ENCODE measurements around the gene ICA1. TPM values are rescaled to one million over a fixed set of nuclear protein-coding genes. Genes with fewer than 3 reads are reported as not detected.

ICA1 gene
- total and polyA plus RNA-seq, 4 donors: 16.5 to 54.6 (median 30.8) TPM

DNA sequence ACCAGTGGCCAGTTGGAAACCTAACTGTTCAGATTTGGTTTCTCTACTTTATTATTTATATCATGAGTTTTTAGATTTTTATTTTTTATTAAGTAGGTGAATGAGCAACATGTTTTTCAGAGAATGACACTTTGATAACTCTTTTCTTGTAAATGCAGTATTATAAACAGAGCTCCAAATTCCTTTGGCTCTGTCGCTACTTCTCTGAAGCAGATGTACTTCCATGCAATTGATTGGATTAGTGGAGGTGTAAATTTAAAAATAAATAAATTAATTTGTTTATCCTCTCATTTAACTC is 34.3 kb upstream of the ICA1 start:
- H3K9ac ChIP-seq (ENCODE audit: insufficient read depth in 1 of 2, low read length in 2 of 2): no peak overlapping the region
- H3K4me3 ChIP-seq: no peak overlapping the region
- 91 to 94% methylated on average over 1 of the region's 1 CpG for WGBS, 2 donors
- no peaks in the 10 kb centered on the region for H3K4me1 ChIP-seq (ENCODE audit: control insufficient read depth in 5 of 5, insufficient read depth in 5 of 5, low read length in 5 of 5)
- no peak for DNase-seq
- H3K27me3 ChIP-seq (ENCODE audit: control insufficient read depth in 3 of 3, insufficient read depth in 3 of 3, low read length in 2 of 3): no peaks in the 10 kb centered on the region
- TF ChIP-seq, protein P1, sequence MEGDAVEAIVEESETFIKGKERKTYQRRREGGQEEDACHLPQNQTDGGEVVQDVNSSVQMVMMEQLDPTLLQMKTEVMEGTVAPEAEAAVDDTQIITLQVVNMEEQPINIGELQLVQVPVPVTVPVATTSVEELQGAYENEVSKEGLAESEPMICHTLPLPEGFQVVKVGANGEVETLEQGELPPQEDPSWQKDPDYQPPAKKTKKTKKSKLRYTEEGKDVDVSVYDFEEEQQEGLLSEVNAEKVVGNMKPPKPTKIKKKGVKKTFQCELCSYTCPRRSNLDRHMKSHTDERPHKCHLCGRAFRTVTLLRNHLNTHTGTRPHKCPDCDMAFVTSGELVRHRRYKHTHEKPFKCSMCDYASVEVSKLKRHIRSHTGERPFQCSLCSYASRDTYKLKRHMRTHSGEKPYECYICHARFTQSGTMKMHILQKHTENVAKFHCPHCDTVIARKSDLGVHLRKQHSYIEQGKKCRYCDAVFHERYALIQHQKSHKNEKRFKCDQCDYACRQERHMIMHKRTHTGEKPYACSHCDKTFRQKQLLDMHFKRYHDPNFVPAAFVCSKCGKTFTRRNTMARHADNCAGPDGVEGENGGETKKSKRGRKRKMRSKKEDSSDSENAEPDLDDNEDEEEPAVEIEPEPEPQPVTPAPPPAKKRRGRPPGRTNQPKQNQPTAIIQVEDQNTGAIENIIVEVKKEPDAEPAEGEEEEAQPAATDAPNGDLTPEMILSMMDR (IDR thresholded peaks at IDR 0.05; ENCODE audit: control extremely low read depth, extremely low read depth): no peak
- H3K36me3 ChIP-seq (ENCODE audit: control insufficient read depth in 4 of 4, insufficient read depth in 4 of 4, low read length in 4 of 4): no peaks in the 10 kb centered on the region
- H3K9me3 ChIP-seq (ENCODE audit: control insufficient read depth in 4 of 4, insufficient read depth in 3 of 4, low read length in 3 of 4): no peaks in the 10 kb centered on the region
- no peak for ATAC-seq (ENCODE audit: insufficient read depth, low FRiP score)
- H3K27ac ChIP-seq (ENCODE audit: low read depth in 1 of 2, low read length in 1 of 2): no peak overlapping the region

DNA sequence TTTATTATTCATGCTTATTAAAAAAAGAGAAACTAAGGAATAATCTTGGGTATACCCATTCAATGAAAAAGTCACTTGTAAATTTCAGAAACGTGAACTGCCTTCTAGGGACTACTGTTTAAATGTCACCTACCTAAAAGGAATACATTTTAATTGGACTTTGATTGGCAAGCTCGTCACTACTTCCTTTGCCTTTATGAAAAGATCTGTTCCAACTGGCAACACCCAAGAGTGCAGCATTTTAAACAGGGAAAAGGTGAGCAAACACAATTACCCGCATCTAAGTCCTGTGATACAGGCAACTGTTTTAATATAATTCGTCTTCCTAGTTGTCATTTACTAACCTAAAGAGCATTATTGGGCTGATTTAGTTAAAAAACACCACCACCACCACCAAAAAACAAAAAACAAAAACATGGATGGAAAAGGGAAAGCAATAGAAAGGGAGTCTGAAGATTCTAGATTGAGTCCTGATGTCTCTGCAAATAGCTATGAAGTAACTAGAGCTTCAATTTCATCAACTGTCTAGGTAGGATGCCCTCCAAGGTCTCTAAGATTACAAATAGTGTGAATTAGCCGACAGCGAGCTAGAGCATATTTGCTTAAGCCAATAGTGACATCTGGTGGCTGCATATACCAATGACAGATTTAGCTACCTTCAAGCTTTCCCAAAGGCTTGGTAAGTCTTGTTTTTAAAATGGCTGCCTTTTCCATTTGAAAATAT is 33.8 kb upstream of the ICA1 start:
- Histone ChIP-seq H3K36me3 (ENCODE audit: control insufficient read depth in 4 of 4, insufficient read depth in 4 of 4, low read length in 4 of 4) (no peaks in the 10 kb centered on the region), H3K4me1 (ENCODE audit: control insufficient read depth in 5 of 5, insufficient read depth in 5 of 5, low read length in 5 of 5) (peaks cover 0 to 2% (median 0%) of the 10 kb centered on the region in 5 donors), H3K9me3 (ENCODE audit: control insufficient read depth in 4 of 4, insufficient read depth in 3 of 4, low read length in 3 of 4) (no peaks in the 10 kb centered on the region), H3K27me3 (ENCODE audit: control insufficient read depth in 3 of 3, insufficient read depth in 3 of 3, low read length in 2 of 3) (no peaks in the 10 kb centered on the region), H3K27ac (ENCODE audit: low read depth in 1 of 2, low read length in 1 of 2) (no peak overlapping the region), H3K9ac (ENCODE audit: insufficient read depth in 1 of 2, low read length in 2 of 2) (no peak overlapping the region), H3K4me3 (no peak overlapping the region)
- ATAC-seq (ENCODE audit: insufficient read depth, low FRiP score) (peak; percentile 92), DNase-seq (peak; percentile 39 to 87 (median 77))
- TF ChIP-seq, protein P1 (IDR thresholded peaks at IDR 0.05; ENCODE audit: control extremely low read depth, extremely low read depth): peak; percentile 82
- 44 to 52% methylated on average over 6 of the region's 6 CpGs for WGBS, 2 donors

DNA sequence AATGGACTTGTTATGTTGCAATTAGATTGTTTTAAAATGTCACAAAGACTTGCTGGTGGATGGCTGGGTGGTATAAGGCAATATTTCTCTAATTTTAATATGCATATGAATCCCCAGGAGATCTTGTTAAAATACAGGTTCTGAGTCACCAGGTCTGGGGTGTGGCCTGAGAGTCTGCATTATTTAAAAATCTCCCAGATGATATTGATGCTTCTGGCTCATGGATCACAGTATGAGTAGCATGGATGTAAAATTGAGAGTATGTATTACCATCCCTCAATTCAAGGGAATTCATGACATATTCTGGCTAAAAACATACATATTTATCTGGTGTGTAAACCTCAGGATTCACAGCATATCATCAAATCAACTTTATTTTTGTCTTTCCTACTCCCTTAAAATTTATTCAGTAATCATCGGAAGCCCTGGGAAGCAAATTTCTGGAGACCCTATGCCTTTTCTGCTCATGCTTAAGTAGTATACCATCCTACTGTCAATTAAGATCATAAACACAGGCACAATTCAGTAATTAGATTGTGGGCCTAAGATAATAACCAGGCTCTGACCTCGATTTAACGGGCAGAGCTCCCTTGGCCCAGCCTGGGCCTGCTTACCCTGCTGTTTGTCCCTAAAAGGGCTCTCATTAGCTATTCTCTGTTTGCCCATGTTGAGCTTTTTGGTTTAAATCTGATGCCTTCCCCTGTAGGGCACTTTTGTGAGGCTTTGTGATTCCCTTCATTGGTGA is 29.6 kb upstream of the ICA1 start:
- H3K4me1 ChIP-seq (ENCODE audit: control insufficient read depth in 5 of 5, insufficient read depth in 5 of 5, low read length in 5 of 5): peaks cover 0 to 11% (median 0%) of the 10 kb centered on the region in 5 donors
- no peak for ATAC-seq (ENCODE audit: insufficient read depth, low FRiP score)
- 94 to 97% methylated on average over 3 of the region's 3 CpGs for WGBS, 2 donors
- no peak for DNase-seq
- H3K9ac ChIP-seq (ENCODE audit: insufficient read depth in 1 of 2, low read length in 2 of 2): no peak overlapping the region
- H3K4me3 ChIP-seq: no peak overlapping the region
- no peaks in the 10 kb centered on the region for H3K27me3 ChIP-seq (ENCODE audit: control insufficient read depth in 3 of 3, insufficient read depth in 3 of 3, low read length in 2 of 3)
- no peaks in the 10 kb centered on the region for H3K9me3 ChIP-seq (ENCODE audit: control insufficient read depth in 4 of 4, insufficient read depth in 3 of 4, low read length in 3 of 4)
- TF ChIP-seq, protein P1 (IDR thresholded peaks at IDR 0.05; ENCODE audit: control extremely low read depth, extremely low read depth): no peak
- no peaks in the 10 kb centered on the region for H3K36me3 ChIP-seq (ENCODE audit: control insufficient read depth in 4 of 4, insufficient read depth in 4 of 4, low read length in 4 of 4)
- no peak overlapping the region for H3K27ac ChIP-seq (ENCODE audit: low read depth in 1 of 2, low read length in 1 of 2)
